Umbilical cord (tissue), 2 donors: Measurements from ENCODE around the gene ATP6V0A1. TPM values are rescaled to one million over a fixed set of nuclear protein-coding genes. Genes with fewer than 3 reads are reported as not detected.
"Not testable (repeated sequence)": the region's sequence is repeated elsewhere in the genome, so short reads cannot be mapped to it uniquely, and the experiment has no call there.

Experiments used
- DNase-seq: peaks from one replicate; pipeline ENCODE4 v3.0.0-alpha.2; 2015; ENCODE audit warnings: low spot score
- total RNA-seq: library from RNA; depleted of rRNA; stranded (reverse); fragments of >200 nt; gene quantifications from one replicate; pipeline ENCODE4 v1.2.3, GENCODE V29; 2014; ENCODE audit warnings: low replicate concordance; ENCODE audit not compliant: insufficient read depth

The ATP6V0A1 gene
- total RNA-seq, 1 donor from 2014 or later: 55.9 TPM

- peak; percentile 81 for DNase-seq
Measured at GRCh38 chr17:42436391-42436790, 22.3 kb upstream of the ATP6V0A1 start.

GRCh38 chr17:42438600-42439567 lies 19.8 kb upstream of the ATP6V0A1 start:
- no peak for DNase-seq

- DNase-seq: no peak
Measured at GRCh38 chr17:42441371-42442195, 17.1 kb upstream of the ATP6V0A1 start.

- DNase-seq: no peak
Measured at GRCh38 chr17:42442196-42442565, 16.5 kb upstream of the ATP6V0A1 start.

GRCh38 chr17:42449176-42449575 lies 9.5 kb upstream of the ATP6V0A1 start:
- DNase-seq: not testable (repeated sequence)

GRCh38 chr17:42449838-42450237 lies 8.8 kb upstream of the ATP6V0A1 start:
- not testable (repeated sequence) for DNase-seq

- DNase-seq: not testable (repeated sequence)
Measured at GRCh38 chr17:42451270-42451669, 7.4 kb upstream of the ATP6V0A1 start.

GRCh38 chr17:42453439-42453838 lies 5.2 kb upstream of the ATP6V0A1 start:
- no peak for DNase-seq

GRCh38 chr17:42454987-42455386 lies 3.7 kb upstream of the ATP6V0A1 start:
- DNase-seq: not testable (repeated sequence)

- peak; percentile 74 for DNase-seq
Measured at GRCh38 chr17:42456223-42457106, 2.2 kb upstream of the ATP6V0A1 start.

- peak; percentile 32 for DNase-seq
Measured at GRCh38 chr17:42457107-42457792, 1.4 kb upstream of the ATP6V0A1 start.

- DNase-seq: peak; percentile 75
Measured at GRCh38 chr17:42459256-42459800, 650 bp downstream of the ATP6V0A1 start.

GRCh38 chr17:42459801-42460281 lies 1.2 kb downstream of the ATP6V0A1 start:
- DNase-seq: peak; percentile 74

GRCh38 chr17:42460371-42460770 lies 1.7 kb downstream of the ATP6V0A1 start:
- DNase-seq: no peak

- DNase-seq: no peak
Measured at GRCh38 chr17:42463976-42464400, 5.3 kb downstream of the ATP6V0A1 start.

GRCh38 chr17:42467889-42468288 lies 9.2 kb downstream of the ATP6V0A1 start:
- DNase-seq: peak; percentile 30

- no peak for DNase-seq
Measured at GRCh38 chr17:42472709-42473521, 14.2 kb downstream of the ATP6V0A1 start.

- DNase-seq: no peak
Measured at GRCh38 chr17:42474276-42474675, 15.6 kb downstream of the ATP6V0A1 start.

- no peak for DNase-seq
Measured at GRCh38 chr17:42475121-42475520, 16.4 kb downstream of the ATP6V0A1 start.
